Lung (tissue), 12 donors: ENCODE measurements around the gene SCN5A. TPM values are rescaled to one million over a fixed set of nuclear protein-coding genes. Genes with fewer than 3 reads are reported as not detected.

Experiments used
- ATAC-seq: fragments of 200-7000 bp; cut with Tn5 transposase; one replicate; pipeline ENCODE4 v1.9.1; 2020; ENCODE audit warnings: moderate number of reproducible peaks; ENCODE audit not compliant: insufficient read depth, low FRiP score
- DNase-seq, 3 donors: peaks; one replicate each; pipeline ENCODE4 v3.0.0-alpha.2; 2013 to 2017
- H3K27ac ChIP-seq, 2 donors: one replicate each; pipeline ENCODE4 v1.5.1; 2013; ENCODE audit warnings: mild to moderate bottlenecking in 2 of 2, moderate library complexity in 2 of 2, control low read depth in 1 of 2, inconsistent platforms in 1 of 2, low read depth in 1 of 2, low read length in 1 of 2
- H3K27me3 ChIP-seq, 3 donors: one replicate each; pipeline ENCODE4 v1.5.1; 2013; ENCODE audit warnings: low read length in 2 of 3; ENCODE audit not compliant: control insufficient read depth in 3 of 3, insufficient read depth in 3 of 3
- H3K36me3 ChIP-seq, 4 donors: one replicate each; pipeline ENCODE4 v1.5.1; 2013; ENCODE audit warnings: low read length in 4 of 4, mild to moderate bottlenecking in 1 of 4, moderate library complexity in 1 of 4; ENCODE audit not compliant: control insufficient read depth in 4 of 4, insufficient read depth in 4 of 4
- H3K4me1 ChIP-seq, 5 donors: one replicate each; pipeline ENCODE4 v1.5.1; 2013; ENCODE audit warnings: low read length in 5 of 5, mild to moderate bottlenecking in 2 of 5, moderate library complexity in 1 of 5; ENCODE audit not compliant: control insufficient read depth in 5 of 5, insufficient read depth in 5 of 5
- H3K4me3 ChIP-seq: one replicate; pipeline ENCODE4 v1.5.1; 2013; ENCODE audit warnings: mild to moderate bottlenecking, control low read depth, moderate library complexity
- H3K9ac ChIP-seq, 2 donors: one replicate each; pipeline ENCODE4 v1.5.1; 2013; ENCODE audit warnings: low read length in 2 of 2, control low read depth in 1 of 2; ENCODE audit not compliant: insufficient read depth in 1 of 2
- H3K9me3 ChIP-seq, 4 donors: one replicate each; pipeline ENCODE4 v1.5.1; 2013; ENCODE audit warnings: low read length in 3 of 4, mild to moderate bottlenecking in 1 of 4, moderate library complexity in 1 of 4; ENCODE audit not compliant: control insufficient read depth in 4 of 4, insufficient read depth in 3 of 4
- CTCF ChIP-seq: IDR thresholded peaks from 2 replicates; pipeline ENCODE4 v1.5.1; 2012; ENCODE audit warnings: mild to moderate bottlenecking; ENCODE audit errors: control extremely low read depth, extremely low read depth
- WGBS, 2 donors: extraction: QIAGEN DNeasy Blood & Tissue Kit; methylation state at CpG; one replicate each; pipeline ENCODE4 v1.1.7; 2013; 5-methylcytosine and 5-hydroxymethylcytosine counted together
- polyA plus RNA-seq, 2 donors: library from polyadenylated mRNA; stranded (reverse); fragments of 200-250 nt; gene quantifications; one replicate each; pipeline ENCODE4 v1.2.1, GENCODE V29; 2013
- total RNA-seq, 2 donors: library from RNA; depleted of rRNA in 1 of 2; stranded (reverse); fragments of >200 nt in 1 of 2; gene quantifications; one replicate each; pipeline ENCODE4 v1.2.1, GENCODE V29; 2014 to 2021
- donor health status: control.
- donor health status: control.
- donor health status: Bipolar disorder and iron deficiency.
- donor health status: healthy.
- donor health status: DM: yes; HTN: yes; CAD: no.

SCN5A gene
- total and polyA plus RNA-seq, 4 donors, result 0.02 to 2.5 (median 0.37) TPM

GRCh38 chr3:38647217-38647970, 2.1 kb downstream of the SCN5A start:
- WGBS, 2 donors, result 87 to 88% methylated on average over 7 of the region's 7 CpGs
- no peak for TF ChIP-seq CTCF
- no peak for ATAC-seq
- Histone ChIP-seq H3K4me3 (no peak overlapping the region), H3K4me1 (peaks cover 0 to 9% (median 6%) of the 10 kb centered on the region in 5 donors), H3K27ac (peak overlapping the region in 1 of 2 donors; percentile 79), H3K9me3 (no peaks in the 10 kb centered on the region), H3K27me3 (peaks cover 0 to 24% (median 24%) of the 10 kb centered on the region in 3 donors), H3K9ac (no peak overlapping the region), H3K36me3 (no peaks in the 10 kb centered on the region)
- DNase-seq, result no peak

GRCh38 chr3:38646630-38647029, 2.9 kb downstream of the SCN5A start:
- no peak for ATAC-seq
- H3K27me3 ChIP-seq, result peaks cover 0 to 24% (median 20%) of the 10 kb centered on the region in 3 donors
- no peaks in the 10 kb centered on the region for H3K9me3 ChIP-seq
- no peaks in the 10 kb centered on the region for H3K36me3 ChIP-seq
- TF ChIP-seq CTCF, result no peak
- 69 to 70% methylated on average over 3 of the region's 3 CpGs for WGBS, 2 donors
- H3K4me1 ChIP-seq, result peaks cover 0 to 9% (median 6%) of the 10 kb centered on the region in 5 donors
- peak in 2 of 3 donors; percentile 11 to 27 for DNase-seq
- H3K27ac ChIP-seq, result peak overlapping the region in 1 of 2 donors; percentile 79
- H3K9ac ChIP-seq, result no peak overlapping the region
- H3K4me3 ChIP-seq, result no peak overlapping the region

GRCh38 chr3:38646062-38646461, 3.4 kb downstream of the SCN5A start:
- DNase-seq, result no peak
- peaks cover 0 to 24% (median 20%) of the 10 kb centered on the region in 3 donors for H3K27me3 ChIP-seq

More at GRCh38 chr3:38646062-38646461, 3.4 kb downstream of the SCN5A start:
- no peak for ATAC-seq
- H3K4me3 ChIP-seq, result no peak overlapping the region
- H3K36me3 ChIP-seq, result no peaks in the 10 kb centered on the region
- H3K27ac ChIP-seq, result peak overlapping the region in 1 of 2 donors; percentile 79
- H3K4me1 ChIP-seq, result peaks cover 0 to 9% (median 5%) of the 10 kb centered on the region in 5 donors
- no peak overlapping the region for H3K9ac ChIP-seq
- no peak for TF ChIP-seq CTCF
- 83 to 95% methylated on average over 4 of the region's 4 CpGs for WGBS, 2 donors
- no peaks in the 10 kb centered on the region for H3K9me3 ChIP-seq
